ENCODE results near the gene ZMYND11.

GRCh38 chr10:92846-93245, 42.4 kb upstream of the ZMYND11 start:
- TF ChIP-seq CTCF (IDR thresholded peaks at IDR 0.05; ENCODE audit: low read length), result no peak
- no peak for TF ChIP-seq EZH2 (optimal IDR thresholded peaks at IDR 0.05; ENCODE audit: low read depth, low read length)
- no peak for TF ChIP-seq EZH2phosphoT487 (IDR thresholded peaks at IDR 0.05; ENCODE audit: low read length)
